D721Med (cell line): ENCODE results near the gene SPSB1.

Experiments used
- DNase-seq: peaks from one replicate; pipeline ENCODE4 v3.0.0; 2011; ENCODE audit warnings: low spot score; ENCODE audit not compliant: insufficient read length
- FAIRE-seq: peaks from 2 replicates; lab custom pipeline; 2011; peaks lifted over from hg19 to GRCh38; lab: Jason Lieb, UNC
- TF ChIP-seq, protein P1 (sequence below): IDR thresholded peaks from 2 replicates; pipeline ENCODE4 v1.5.1; 2012; ENCODE audit warnings: mild to moderate bottlenecking, control low read depth; ENCODE audit not compliant: insufficient read depth; ENCODE audit errors: missing control alignments

SPSB1 gene

DNA sequence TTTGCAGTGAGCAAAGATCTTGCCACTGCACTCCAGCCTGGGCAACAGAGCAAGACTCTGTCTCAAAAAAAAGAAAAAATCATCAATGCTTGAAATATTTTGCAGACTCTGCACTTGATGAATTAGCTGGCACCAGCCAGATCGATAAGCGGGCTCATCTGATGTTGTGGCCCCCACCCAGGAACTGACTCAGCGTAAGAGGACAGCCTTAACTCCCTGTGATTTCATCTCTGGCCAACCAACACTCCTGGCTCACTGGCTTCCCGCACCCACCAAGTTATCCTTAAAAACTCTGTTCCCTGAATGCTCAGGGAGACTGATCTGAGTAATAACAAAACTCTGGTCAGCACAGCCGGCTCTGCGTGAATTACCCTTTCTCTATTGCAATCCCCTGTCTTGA, 98.9 kb downstream of the SPSB1 start:
- TF ChIP-seq, protein P1, sequence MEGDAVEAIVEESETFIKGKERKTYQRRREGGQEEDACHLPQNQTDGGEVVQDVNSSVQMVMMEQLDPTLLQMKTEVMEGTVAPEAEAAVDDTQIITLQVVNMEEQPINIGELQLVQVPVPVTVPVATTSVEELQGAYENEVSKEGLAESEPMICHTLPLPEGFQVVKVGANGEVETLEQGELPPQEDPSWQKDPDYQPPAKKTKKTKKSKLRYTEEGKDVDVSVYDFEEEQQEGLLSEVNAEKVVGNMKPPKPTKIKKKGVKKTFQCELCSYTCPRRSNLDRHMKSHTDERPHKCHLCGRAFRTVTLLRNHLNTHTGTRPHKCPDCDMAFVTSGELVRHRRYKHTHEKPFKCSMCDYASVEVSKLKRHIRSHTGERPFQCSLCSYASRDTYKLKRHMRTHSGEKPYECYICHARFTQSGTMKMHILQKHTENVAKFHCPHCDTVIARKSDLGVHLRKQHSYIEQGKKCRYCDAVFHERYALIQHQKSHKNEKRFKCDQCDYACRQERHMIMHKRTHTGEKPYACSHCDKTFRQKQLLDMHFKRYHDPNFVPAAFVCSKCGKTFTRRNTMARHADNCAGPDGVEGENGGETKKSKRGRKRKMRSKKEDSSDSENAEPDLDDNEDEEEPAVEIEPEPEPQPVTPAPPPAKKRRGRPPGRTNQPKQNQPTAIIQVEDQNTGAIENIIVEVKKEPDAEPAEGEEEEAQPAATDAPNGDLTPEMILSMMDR: no peak
- FAIRE-seq (no peak), DNase-seq (no peak)

DNA sequence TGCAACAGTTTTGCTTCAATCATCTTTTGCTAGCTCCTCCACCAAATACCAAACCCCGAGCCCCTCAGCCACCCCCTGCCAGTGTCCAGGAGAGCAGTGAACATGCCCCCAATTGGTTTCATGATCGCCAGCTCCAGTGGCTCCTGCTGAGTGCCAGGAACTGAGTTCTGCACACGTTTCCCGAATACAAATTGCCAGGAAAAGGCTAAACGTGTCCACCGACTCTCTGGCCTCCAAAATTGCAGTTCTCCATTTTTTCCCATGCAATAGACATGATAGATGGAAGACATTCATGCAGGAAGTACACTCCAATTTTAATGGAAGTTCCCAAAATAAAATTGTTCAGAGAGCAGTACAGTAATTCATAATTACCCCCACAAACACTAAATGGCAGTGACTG, 101.3 kb downstream of the SPSB1 start:
- TF ChIP-seq, protein P1: no peak
- DNase-seq: no peak
- FAIRE-seq: no peak

DNA sequence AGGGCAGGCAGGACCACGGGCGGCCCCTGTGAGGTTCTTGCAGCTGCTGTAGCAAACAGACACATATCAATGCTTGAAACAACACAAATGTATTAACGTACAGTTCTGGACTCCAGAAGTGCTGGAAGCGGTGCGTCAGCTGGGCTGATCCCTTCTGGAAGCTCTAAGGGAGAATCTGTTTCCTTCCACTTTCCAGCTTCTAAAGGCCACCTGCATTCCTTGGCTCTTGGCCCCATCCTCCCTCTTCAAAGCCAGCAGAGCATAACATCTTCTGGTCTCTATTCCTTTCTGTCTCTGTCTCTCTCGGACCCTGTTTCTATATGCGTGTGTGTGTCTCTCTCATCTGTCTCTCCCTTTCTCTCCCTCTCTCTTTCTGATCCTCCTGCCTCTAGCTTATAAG, 102.3 kb downstream of the SPSB1 start:
- TF ChIP-seq, protein P1: no peak
- no peak for DNase-seq
- no peak for FAIRE-seq

DNA sequence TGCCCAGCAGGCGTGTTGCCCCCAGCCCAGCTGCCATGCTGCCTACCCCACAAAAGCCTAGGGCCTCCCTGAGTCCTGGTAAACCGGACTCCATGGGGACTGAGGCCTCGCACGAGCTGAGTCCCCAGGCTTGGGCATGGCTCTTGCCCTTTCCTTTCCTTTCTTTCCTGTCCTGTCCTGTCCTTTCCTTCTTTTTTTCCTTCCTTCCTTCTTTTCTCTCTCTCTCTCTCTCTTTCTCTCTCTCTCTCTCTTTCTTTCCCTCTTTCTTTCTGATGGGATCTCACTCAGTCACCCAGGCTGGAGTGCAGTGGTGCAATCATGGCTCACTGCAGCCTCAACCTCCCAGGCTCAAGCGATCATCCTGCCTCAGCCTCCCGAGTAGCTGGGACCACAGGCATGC, 104.4 kb downstream of the SPSB1 start:
- DNase-seq (no peak), FAIRE-seq (no peak)
- TF ChIP-seq, protein P1: no peak

DNA sequence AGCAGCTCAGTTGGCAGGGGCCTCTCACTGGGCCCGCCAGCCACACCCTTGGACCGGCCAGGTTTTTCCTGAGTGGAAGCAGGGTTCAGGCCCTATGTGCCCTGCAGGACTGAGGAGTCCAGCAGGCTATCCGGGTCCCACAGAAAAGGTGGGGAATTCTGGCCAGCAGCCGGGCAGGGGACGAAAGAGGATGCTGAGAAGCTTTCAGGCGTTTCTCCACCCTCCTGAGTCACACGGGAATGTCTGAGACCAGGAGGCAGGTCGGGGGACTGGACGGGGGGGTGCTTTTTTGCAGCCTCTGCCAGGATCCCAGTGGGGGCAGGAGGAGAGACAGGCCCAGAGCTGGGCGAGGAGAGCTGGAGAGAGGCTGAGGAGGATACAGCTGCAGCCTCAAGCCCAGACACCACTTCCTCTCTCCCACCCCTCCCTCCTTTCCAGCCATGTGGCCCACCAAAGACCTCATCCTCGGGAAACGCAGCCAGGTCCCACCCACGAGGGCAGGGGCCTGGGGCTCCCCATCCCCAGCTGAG, 105.4 kb downstream of the SPSB1 start:
- DNase-seq (no peak), FAIRE-seq (no peak)
- TF ChIP-seq, protein P1: no peak

DNA sequence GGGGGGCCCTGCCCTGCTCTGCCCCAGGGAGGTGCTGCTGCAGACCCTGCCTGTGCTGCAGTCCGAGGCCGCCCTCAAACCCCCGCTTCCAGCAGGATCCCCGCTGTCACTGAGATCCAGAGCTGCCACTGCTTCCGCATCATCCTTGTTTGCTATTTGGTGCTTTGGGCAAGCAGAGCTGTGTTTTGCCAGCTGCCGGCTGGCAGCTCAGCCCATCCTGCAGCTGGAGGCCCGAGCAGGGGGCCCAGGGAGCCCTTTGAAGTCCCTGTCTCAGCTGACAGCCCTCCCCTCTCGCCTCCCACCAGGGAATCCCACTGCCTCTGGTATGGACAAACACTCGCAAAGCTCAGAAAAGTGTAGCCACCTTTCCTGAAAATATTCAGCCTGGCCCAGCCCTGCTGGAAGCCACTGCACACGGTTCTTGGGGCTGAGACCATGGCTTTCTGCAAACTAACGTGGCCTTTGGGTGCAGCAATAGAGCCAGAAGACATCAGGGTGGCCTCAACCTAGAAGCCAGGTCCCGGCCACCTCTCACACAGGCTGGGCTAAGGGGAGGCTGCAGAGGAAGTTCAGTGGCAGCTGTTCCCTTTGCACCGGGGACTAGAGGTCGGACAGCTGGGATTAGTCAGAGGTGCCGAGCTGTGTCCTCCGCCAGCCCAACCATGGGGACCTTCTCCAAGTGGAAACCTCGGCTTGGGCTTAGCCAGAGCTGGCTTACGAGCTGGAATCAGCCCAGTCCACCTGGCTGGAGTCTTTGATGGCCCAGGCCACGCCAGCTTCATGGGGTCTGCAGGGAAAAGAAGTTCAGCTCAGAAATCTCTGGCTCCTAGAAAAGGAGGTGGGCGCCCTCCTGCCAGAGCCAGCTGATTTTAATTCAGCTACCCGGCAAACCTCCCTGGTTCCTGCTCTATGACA, 107.1 kb downstream of the SPSB1 start:
- TF ChIP-seq, protein P1: no peak
- no peak for DNase-seq
- no peak for FAIRE-seq
